ENCODE measurements around the gene KLHL21. TPM values are rescaled to one million over a fixed set of nuclear protein-coding genes. Genes with fewer than 3 reads are reported as not detected.

KLHL21 gene
- total and polyA plus RNA-seq, 9 of the 15 experiments (the other 6 are each of a cell fraction or from before 2014, with no cell fraction given) = 2.1 to 42.1 (median 17.5) TPM

- TF ChIP-seq, protein P1, sequence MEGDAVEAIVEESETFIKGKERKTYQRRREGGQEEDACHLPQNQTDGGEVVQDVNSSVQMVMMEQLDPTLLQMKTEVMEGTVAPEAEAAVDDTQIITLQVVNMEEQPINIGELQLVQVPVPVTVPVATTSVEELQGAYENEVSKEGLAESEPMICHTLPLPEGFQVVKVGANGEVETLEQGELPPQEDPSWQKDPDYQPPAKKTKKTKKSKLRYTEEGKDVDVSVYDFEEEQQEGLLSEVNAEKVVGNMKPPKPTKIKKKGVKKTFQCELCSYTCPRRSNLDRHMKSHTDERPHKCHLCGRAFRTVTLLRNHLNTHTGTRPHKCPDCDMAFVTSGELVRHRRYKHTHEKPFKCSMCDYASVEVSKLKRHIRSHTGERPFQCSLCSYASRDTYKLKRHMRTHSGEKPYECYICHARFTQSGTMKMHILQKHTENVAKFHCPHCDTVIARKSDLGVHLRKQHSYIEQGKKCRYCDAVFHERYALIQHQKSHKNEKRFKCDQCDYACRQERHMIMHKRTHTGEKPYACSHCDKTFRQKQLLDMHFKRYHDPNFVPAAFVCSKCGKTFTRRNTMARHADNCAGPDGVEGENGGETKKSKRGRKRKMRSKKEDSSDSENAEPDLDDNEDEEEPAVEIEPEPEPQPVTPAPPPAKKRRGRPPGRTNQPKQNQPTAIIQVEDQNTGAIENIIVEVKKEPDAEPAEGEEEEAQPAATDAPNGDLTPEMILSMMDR (IDR thresholded peaks at IDR 0.05 in 2 of 3, conservative IDR thresholded peaks at IDR 0.05 in 1 of 3; ENCODE audit: insufficient read depth in 2 of 3, low read depth in 1 of 3, low read length in 3 of 3) = peak; percentile 19 to 29 (median 25); a peak in 2 of 6 replicates
- TF ChIP-seq ATF2 (CRISPR knock-in tag; IDR thresholded peaks at IDR 0.05) (peak; percentile 65; the same call in 1 of the 2 replicates), XRCC3 (IDR thresholded peaks at IDR 0.05) (no peak), MYBL2 (IDR thresholded peaks at IDR 0.05; ENCODE audit: low read depth) (no peak), MYBL2 (CRISPR knock-in tag; IDR thresholded peaks at IDR 0.05; ENCODE audit: borderline replicate concordance) (no peak), ZNF589 (CRISPR knock-in tag; IDR thresholded peaks at IDR 0.05; ENCODE audit: low read depth) (no peak), RFX1 (IDR thresholded peaks at IDR 0.05) (no peak), HNRNPL (IDR thresholded peaks at IDR 0.05; ENCODE audit: low read depth, low read length) (no peak), HDAC8 (tag; IDR thresholded peaks at IDR 0.05) (no peak), NKRF (IDR thresholded peaks at IDR 0.05; ENCODE audit: borderline replicate concordance) (peak; percentile 79), PHB (CRISPR knock-in tag; IDR thresholded peaks at IDR 0.05) (no peak), NR2C2 (CRISPR knock-in tag; IDR thresholded peaks at IDR 0.05) (no peak), NR2C2 (tag; IDR thresholded peaks at IDR 0.05) (no peak), SAFB (IDR thresholded peaks at IDR 0.05; ENCODE audit: borderline replicate concordance, low read depth, low read length) (no peak)
- TF ChIP-seq, protein P2, sequence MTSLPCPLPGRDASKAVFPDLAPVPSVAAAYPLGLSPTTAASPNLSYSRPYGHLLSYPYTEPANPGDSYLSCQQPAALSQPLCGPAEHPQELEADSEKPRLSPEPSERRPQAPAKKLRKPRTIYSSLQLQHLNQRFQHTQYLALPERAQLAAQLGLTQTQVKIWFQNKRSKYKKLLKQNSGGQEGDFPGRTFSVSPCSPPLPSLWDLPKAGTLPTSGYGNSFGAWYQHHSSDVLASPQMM (CRISPR knock-in tag; IDR thresholded peaks at IDR 0.05) = no peak
- TF ChIP-seq, protein P3, sequence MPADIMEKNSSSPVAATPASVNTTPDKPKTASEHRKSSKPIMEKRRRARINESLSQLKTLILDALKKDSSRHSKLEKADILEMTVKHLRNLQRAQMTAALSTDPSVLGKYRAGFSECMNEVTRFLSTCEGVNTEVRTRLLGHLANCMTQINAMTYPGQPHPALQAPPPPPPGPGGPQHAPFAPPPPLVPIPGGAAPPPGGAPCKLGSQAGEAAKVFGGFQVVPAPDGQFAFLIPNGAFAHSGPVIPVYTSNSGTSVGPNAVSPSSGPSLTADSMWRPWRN (IDR thresholded peaks at IDR 0.05; ENCODE audit: low read depth) = no peak
- TF ChIP-seq, protein P4, sequence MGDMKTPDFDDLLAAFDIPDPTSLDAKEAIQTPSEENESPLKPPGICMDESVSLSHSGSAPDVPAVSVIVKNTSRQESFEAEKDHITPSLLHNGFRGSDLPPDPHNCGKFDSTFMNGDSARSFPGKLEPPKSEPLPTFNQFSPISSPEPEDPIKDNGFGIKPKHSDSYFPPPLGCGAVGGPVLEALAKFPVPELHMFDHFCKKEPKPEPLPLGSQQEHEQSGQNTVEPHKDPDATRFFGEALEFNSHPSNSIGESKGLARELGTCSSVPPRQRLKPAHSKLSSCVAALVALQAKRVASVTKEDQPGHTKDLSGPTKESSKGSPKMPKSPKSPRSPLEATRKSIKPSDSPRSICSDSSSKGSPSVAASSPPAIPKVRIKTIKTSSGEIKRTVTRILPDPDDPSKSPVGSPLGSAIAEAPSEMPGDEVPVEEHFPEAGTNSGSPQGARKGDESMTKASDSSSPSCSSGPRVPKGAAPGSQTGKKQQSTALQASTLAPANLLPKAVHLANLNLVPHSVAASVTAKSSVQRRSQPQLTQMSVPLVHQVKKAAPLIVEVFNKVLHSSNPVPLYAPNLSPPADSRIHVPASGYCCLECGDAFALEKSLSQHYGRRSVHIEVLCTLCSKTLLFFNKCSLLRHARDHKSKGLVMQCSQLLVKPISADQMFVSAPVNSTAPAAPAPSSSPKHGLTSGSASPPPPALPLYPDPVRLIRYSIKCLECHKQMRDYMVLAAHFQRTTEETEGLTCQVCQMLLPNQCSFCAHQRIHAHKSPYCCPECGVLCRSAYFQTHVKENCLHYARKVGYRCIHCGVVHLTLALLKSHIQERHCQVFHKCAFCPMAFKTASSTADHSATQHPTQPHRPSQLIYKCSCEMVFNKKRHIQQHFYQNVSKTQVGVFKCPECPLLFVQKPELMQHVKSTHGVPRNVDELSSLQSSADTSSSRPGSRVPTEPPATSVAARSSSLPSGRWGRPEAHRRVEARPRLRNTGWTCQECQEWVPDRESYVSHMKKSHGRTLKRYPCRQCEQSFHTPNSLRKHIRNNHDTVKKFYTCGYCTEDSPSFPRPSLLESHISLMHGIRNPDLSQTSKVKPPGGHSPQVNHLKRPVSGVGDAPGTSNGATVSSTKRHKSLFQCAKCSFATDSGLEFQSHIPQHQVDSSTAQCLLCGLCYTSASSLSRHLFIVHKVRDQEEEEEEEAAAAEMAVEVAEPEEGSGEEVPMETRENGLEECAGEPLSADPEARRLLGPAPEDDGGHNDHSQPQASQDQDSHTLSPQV (IDR thresholded peaks at IDR 0.05) = 0 out of 2 replicates have a peak, but pooled peaks have one; percentile 14
Observed at GRCh38 chr1:6612641-6613360, 10.1 kb upstream of the KLHL21 start (continued).
